Measurements from ENCODE around the gene HLA-C.

- TF ChIP-seq CTCF (IDR thresholded peaks at IDR 0.05; ENCODE audit: insufficient read depth, low read depth, low read length): no peak
- no peak for TF ChIP-seq EZH2 (IDR thresholded peaks at IDR 0.05; ENCODE audit: insufficient read depth, low read length)
Observed at GRCh38 chr6:31243508-31243907, 28.4 kb downstream of the HLA-C start.
